Measurements from ENCODE around the gene P2RX4. TPM values are rescaled to one million over a fixed set of nuclear protein-coding genes. Genes with fewer than 3 reads are reported as not detected.
A peak's percentile ranks its signal among the peaks of the same experiment; 100 is the strongest.

Gene P2RX4
- total and polyA plus RNA-seq, 9 donors = 17.8 to 46.7 (median 26.6) TPM

DNA sequence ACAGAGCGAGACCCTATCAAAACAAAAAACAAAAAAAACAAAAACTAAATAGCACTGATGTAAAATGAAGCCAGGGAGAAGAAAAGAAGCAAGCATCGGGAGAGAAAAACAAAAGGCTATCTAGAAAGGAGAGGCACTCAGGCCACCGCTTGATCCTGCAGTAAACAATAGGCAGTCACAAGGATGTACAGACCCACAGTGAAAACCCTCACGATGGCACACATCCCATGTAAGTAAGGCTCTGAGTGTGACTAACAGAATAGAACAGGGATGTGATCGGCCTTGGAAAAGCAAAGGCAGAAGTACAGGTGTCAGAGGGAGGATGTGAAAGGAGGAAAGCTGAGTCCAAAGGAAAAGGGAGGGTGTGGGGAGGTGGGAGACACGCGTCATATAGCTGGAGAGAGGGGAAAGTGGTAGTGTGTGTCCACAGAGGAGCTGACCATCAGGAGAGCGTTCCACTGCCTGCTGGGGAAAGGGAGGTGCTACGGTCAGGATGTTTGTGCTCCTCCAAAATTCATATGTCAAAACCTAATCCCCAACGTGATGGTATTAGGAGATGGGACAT is 55.1 kb downstream of the P2RX4 start:
- TF ChIP-seq EP300 (IDR thresholded peaks at IDR 0.05) (no peak), POLR2A (IDR thresholded peaks at IDR 0.05) (no peak)
- TF ChIP-seq, protein P1, sequence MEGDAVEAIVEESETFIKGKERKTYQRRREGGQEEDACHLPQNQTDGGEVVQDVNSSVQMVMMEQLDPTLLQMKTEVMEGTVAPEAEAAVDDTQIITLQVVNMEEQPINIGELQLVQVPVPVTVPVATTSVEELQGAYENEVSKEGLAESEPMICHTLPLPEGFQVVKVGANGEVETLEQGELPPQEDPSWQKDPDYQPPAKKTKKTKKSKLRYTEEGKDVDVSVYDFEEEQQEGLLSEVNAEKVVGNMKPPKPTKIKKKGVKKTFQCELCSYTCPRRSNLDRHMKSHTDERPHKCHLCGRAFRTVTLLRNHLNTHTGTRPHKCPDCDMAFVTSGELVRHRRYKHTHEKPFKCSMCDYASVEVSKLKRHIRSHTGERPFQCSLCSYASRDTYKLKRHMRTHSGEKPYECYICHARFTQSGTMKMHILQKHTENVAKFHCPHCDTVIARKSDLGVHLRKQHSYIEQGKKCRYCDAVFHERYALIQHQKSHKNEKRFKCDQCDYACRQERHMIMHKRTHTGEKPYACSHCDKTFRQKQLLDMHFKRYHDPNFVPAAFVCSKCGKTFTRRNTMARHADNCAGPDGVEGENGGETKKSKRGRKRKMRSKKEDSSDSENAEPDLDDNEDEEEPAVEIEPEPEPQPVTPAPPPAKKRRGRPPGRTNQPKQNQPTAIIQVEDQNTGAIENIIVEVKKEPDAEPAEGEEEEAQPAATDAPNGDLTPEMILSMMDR (IDR thresholded peaks at IDR 0.05) = no peak
- no peaks in the 10 kb centered on the region for H3K27me3 ChIP-seq
- H3K36me3 ChIP-seq = no peaks in the 10 kb centered on the region
- DNase-seq = no peak
- no peak overlapping the region for H3K4me3 ChIP-seq
- WGBS, 3 donors = 75 to 82% (median 77%) methylated on average over 10 of the region's 10 CpGs
- no peaks in the 10 kb centered on the region for H3K4me1 ChIP-seq (ENCODE audit: insufficient read depth)
- no peak overlapping the region for H3K27ac ChIP-seq
- no peaks in the 10 kb centered on the region for H3K9me3 ChIP-seq
- intact Hi-C loops (cut with DNase I) = no loop called here

DNA sequence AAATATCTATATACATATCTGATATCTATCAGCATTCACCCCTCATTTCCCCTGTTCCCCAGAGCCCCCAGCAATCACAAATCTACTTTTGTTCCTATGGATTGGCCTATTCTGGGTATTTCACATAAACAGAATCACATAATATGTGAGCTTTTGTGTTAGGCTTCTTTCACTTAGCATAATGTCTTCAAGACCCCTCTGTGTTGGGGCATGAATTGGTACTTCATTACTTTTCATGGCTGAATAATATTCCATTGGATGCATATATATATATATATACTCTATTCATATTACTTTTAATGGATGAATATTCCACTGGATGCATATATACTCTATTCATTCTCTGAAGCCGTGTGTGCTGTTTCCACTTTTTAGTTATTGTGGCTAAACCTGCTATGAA is 57.9 kb downstream of the P2RX4 start:
- 95 to 100% (median 99%) methylated on average over 1 of the region's 1 CpG for WGBS, 3 donors
- H3K4me3 ChIP-seq = no peak overlapping the region
- H3K36me3 ChIP-seq = no peaks in the 10 kb centered on the region
- no peak overlapping the region for H3K27ac ChIP-seq
- no peaks in the 10 kb centered on the region for H3K4me1 ChIP-seq (ENCODE audit: insufficient read depth)
- H3K27me3 ChIP-seq = no peaks in the 10 kb centered on the region
- intact Hi-C loops (cut with DNase I) = no loop called here
- no peaks in the 10 kb centered on the region for H3K9me3 ChIP-seq
- no peak for DNase-seq
- TF ChIP-seq, protein P1 (IDR thresholded peaks at IDR 0.05) = no peak
- TF ChIP-seq POLR2A (IDR thresholded peaks at IDR 0.05) = no peak
- TF ChIP-seq EP300 (IDR thresholded peaks at IDR 0.05) = no peak

DNA sequence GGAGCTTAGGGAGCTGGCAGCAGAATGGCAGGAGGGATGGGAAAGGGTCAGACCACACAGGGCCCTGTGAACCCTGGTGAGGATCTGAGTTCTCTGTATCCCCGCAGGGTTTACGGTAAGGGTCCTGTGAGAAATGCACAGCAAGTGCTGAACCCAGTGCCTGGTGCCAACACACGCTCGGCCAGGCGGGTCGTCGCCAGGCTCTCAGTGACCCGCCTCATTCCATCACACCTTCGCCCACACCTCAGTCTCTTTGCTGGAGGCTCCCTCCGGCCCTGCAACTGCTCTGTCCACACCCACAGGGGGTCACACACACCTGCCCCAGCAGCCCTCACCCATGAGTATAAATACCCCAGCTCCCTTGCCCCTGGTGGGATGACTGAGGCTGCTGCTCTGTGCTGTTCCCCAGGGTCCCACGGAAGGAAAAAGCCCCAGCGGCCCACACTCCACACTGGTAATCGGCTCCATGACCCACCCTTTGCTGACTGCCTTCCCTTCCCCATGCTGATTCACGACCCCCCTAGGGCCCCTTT is 63.5 kb downstream of the P2RX4 start:
- DNase-seq = no peak
- Histone ChIP-seq H3K4me3 (no peak overlapping the region), H3K4me1 (ENCODE audit: insufficient read depth) (peaks cover 2% of the 10 kb centered on the region), H3K27me3 (no peaks in the 10 kb centered on the region), H3K9me3 (no peaks in the 10 kb centered on the region), H3K36me3 (no peaks in the 10 kb centered on the region), H3K27ac (no peak overlapping the region)
- WGBS, 3 donors = 92 to 96% (median 94%) methylated on average over 14 of the region's 14 CpGs
- intact Hi-C loops (cut with DNase I) = no loop called here
- TF ChIP-seq, protein P1 (IDR thresholded peaks at IDR 0.05) = no peak
- TF ChIP-seq POLR2A (IDR thresholded peaks at IDR 0.05) (no peak), EP300 (IDR thresholded peaks at IDR 0.05) (no peak)

DNA sequence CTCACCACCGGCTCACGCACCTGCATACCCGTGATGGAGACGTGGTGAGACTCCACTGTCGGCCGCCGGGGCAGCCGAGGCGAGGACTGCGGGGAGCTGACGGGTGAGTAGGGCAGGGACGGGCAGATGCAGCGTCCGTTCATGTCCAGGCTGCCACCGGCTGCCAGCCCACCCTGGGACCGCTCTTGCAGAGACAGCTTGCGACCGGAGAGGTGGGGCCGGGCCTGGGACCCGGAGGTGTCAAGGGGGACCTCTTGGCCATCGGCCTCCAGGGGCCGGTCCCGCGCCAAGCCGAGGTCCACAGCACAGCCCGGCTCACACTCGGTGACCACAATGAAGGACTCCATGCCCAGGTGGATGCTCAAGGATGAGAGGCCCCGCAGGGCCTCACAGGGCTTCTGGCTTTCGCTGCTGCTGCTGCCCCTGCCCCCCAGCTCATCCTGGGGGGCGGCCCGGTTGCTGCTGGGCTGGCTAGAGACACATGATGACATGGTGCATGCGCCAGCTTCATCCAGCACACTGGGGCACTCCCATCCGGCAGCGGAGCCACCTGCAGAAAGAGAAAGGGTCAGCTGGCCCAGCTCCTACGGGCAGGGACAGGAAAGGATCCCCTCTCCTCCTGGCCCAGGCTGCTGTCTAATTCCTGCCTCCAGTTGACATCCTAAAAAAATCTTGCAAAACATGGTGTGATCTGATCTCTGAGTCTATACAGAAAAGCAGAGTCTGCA is 64.3 kb downstream of the P2RX4 start:
- WGBS, 3 donors = 91 to 93% (median 93%) methylated on average over 34 to 35 of the region's 35 CpGs
- Histone ChIP-seq H3K9me3 (no peaks in the 10 kb centered on the region), H3K27ac (no peak overlapping the region), H3K4me1 (ENCODE audit: insufficient read depth) (peaks cover 9% of the 10 kb centered on the region), H3K4me3 (no peak overlapping the region), H3K27me3 (no peaks in the 10 kb centered on the region), H3K36me3 (no peaks in the 10 kb centered on the region)
- DNase-seq = peak in 1 of 5 donors; percentile 21
- no peak for TF ChIP-seq EP300 (IDR thresholded peaks at IDR 0.05)
- no peak for TF ChIP-seq POLR2A (IDR thresholded peaks at IDR 0.05)
- TF ChIP-seq, protein P1 (IDR thresholded peaks at IDR 0.05) = no peak
- intact Hi-C loops (cut with DNase I) = no loop called here
